AG04449 (cell line): ENCODE results near the gene CACNA1H.

Experiments used
- CTCF ChIA-PET: fragments of 350-600 bp; formaldehyde crosslinking; extraction: SDS; loops from one replicate; lab custom pipeline; 2021; ENCODE audit warnings: antibody characterized with exemption; lab: Yijun Ruan, JAX
- POLR2A ChIA-PET: fragments of 400-600, 350-600 bp; formaldehyde crosslinking; extraction: SDS; loops from one replicate; lab custom pipeline; 2020; ENCODE audit warnings: antibody characterized with exemption, inconsistent platforms; lab: Yijun Ruan, JAX
- DNase-seq: peaks from one replicate; pipeline ENCODE4 v3.0.0-alpha.2; 2010; ENCODE audit warnings: low read depth, low spot score
- H3K4me3 ChIP-seq: 2 replicates; pipeline ENCODE4 v1.5.1; 2011; ENCODE audit warnings: low read depth, mild to moderate bottlenecking, control low read depth, low read length
- CTCF ChIP-seq: IDR thresholded peaks from one replicate; pipeline ENCODE4 v1.5.1; 2011; ENCODE audit warnings: mild to moderate bottlenecking, moderate library complexity, low read length, control low read depth, inconsistent platforms; ENCODE audit not compliant: insufficient read depth; ENCODE audit errors: missing control alignments

Gene CACNA1H

GRCh38 chr16:1201444-1201843 is 48.5 kb downstream of the CACNA1H start:
- no peak for DNase-seq
- H3K4me3 ChIP-seq = no peak overlapping the region
- POLR2A ChIA-PET = no interaction called here
- no peak for TF ChIP-seq CTCF
- CTCF ChIA-PET = no interaction called here

GRCh38 chr16:1202274-1202673 is 49.4 kb downstream of the CACNA1H start:
- no peak overlapping the region for H3K4me3 ChIP-seq
- DNase-seq = no peak
- ChIA-PET CTCF (no interaction called here), POLR2A (no interaction called here)
- TF ChIP-seq CTCF = no peak

DNA sequence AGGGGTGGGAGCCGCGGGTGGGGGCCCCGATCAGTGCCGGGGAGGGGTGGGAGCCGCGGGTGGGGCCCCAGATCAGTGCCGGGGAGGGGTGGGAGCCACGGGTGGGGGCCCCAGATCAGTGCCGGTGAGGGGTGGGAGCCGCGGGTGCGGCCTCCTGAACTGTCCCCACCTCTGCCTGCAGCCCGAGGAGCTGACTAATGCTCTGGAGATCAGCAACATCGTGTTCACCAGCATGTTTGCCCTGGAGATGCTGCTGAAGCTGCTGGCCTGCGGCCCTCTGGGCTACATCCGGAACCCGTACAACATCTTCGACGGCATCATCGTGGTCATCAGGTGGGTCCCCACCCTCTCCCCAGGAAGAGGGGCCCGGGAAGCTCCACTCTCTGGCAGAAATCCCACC is 52.0 kb downstream of the CACNA1H start:
- no peak overlapping the region for H3K4me3 ChIP-seq
- no peak for TF ChIP-seq CTCF
- CTCF ChIA-PET = interaction anchor here (0.7 to 1.1 kb wide), 2 partner anchors 11 to 147 kb away, joined by 3 read pairs; no protein-coding TSS in a partner anchor
- DNase-seq = no peak
- POLR2A ChIA-PET = no interaction called here

- POLR2A ChIA-PET = no interaction called here
- CTCF ChIA-PET = no interaction called here
- no peak overlapping the region for H3K4me3 ChIP-seq
- no peak for TF ChIP-seq CTCF
- no peak for DNase-seq
Observed at GRCh38 chr16:1206326-1206725, 53.4 kb downstream of the CACNA1H start.

DNA sequence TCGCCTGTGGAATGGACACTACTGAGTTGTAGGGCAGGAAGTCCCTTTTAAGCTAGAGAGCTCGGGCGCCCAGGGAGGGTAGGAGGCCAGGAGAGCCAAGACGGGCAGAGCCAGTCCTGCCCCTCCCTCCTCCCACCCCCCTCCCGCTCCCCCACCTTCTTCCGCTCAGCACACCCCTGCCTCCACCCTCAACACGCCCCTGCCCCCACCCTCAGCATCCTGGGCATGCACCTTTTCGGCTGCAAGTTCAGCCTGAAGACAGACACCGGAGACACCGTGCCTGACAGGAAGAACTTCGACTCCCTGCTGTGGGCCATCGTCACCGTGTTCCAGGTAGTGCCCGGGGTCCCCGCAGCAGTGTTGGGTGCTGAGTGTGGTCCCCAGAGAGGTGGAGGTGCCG is 53.9 kb downstream of the CACNA1H start:
- DNase-seq = no peak
- CTCF ChIA-PET = no interaction called here
- H3K4me3 ChIP-seq = no peak overlapping the region
- no peak for TF ChIP-seq CTCF
- POLR2A ChIA-PET = no interaction called here

- no peak for TF ChIP-seq CTCF
- no peak overlapping the region for H3K4me3 ChIP-seq
- no peak for DNase-seq
- POLR2A ChIA-PET = no interaction called here
- CTCF ChIA-PET = interaction anchor here (0.5 kb wide), 1 partner anchor 347 kb away, joined by 5 read pairs; no protein-coding TSS in a partner anchor
Observed at GRCh38 chr16:1208239-1208830, 55.4 kb downstream of the CACNA1H start.
